Measurements from ENCODE around the gene CDC25C. TPM values are rescaled to one million over a fixed set of nuclear protein-coding genes. Genes with fewer than 3 reads are reported as not detected.
A peak's percentile ranks its signal among the peaks of the same experiment; 100 is the strongest.
"Not testable (repeated sequence)": the region's sequence is repeated elsewhere in the genome, so short reads cannot be mapped to it uniquely, and the experiment has no call there.

Gene CDC25C
- polyA plus RNA-seq, 2 of the 4 experiments (the other 2 are of a cell fraction) = 12.6 to 19.3 TPM

GRCh38 chr5:138257583-138257982, 74.0 kb downstream of the CDC25C start:
- no peak for FAIRE-seq
- 86% methylated on average over 17 of the region's 29 CpGs for WGBS (ENCODE audit: missing lambda C conversion rate)
- no peaks in the 10 kb centered on the region for H3K9me3 ChIP-seq
- CTCF ChIA-PET = no interaction called here
- no peak overlapping the region for H3K4me2 ChIP-seq
- ATAC-seq = no peak
- no peak overlapping the region for H3K27ac ChIP-seq
- TF ChIP-seq MAZ (IDR thresholded peaks at IDR 0.05; ENCODE audit: borderline replicate concordance, low read depth, low read length) = no peak
- TF ChIP-seq MYC (IDR thresholded peaks at IDR 0.05; ENCODE audit: borderline replicate concordance, low read length) = no peak
- TF ChIP-seq HDAC2 (IDR thresholded peaks at IDR 0.05) = no peak
- no peak for TF ChIP-seq TFCP2L1 (CRISPR knock-in tag; IDR thresholded peaks at IDR 0.05)
- TF ChIP-seq JUN (IDR thresholded peaks at IDR 0.05) = no peak
- TF ChIP-seq ELK1 (IDR thresholded peaks at IDR 0.05; ENCODE audit: low read depth, low read length) = no peak
- TF ChIP-seq RFX5 (IDR thresholded peaks at IDR 0.05) = no peak
- no peak for TF ChIP-seq RCOR1 (IDR thresholded peaks at IDR 0.05; ENCODE audit: low read depth, low read length)
- TF ChIP-seq POLR2A (IDR thresholded peaks at IDR 0.05; ENCODE audit: low read length) = no peak
- no peak for TF ChIP-seq CBX2 (IDR thresholded peaks at IDR 0.05; ENCODE audit: borderline replicate concordance, low read depth)
- TF ChIP-seq ZC3H11A (IDR thresholded peaks at IDR 0.05) = no peak
- no peak overlapping the region for H3K4me3 ChIP-seq
- H3K4me1 ChIP-seq = no peaks in the 10 kb centered on the region
- POLR2A ChIA-PET = no interaction called here
- DNase-seq (ENCODE audit: low read depth in 1 of 2, low spot score in 1 of 2) = no peak

- DNase-seq (ENCODE audit: low read depth in 1 of 2, low spot score in 1 of 2) (no peak), FAIRE-seq (no peak), ATAC-seq (0 out of 6 replicates have a peak, but pooled peaks of 1 of the 2 experiments have one; percentile 24)
- Histone ChIP-seq H3K4me3 (no peak overlapping the region), H3K4me2 (no peak overlapping the region), H3K4me1 (no peaks in the 10 kb centered on the region), H3K27ac (no peak overlapping the region), H3K9me3 (no peaks in the 10 kb centered on the region)
- TF ChIP-seq USF2 (IDR thresholded peaks at IDR 0.05) = no peak
- no peak for TF ChIP-seq ELK1 (IDR thresholded peaks at IDR 0.05; ENCODE audit: low read depth, low read length)
- no peak for TF ChIP-seq ZC3H11A (IDR thresholded peaks at IDR 0.05)
- TF ChIP-seq FOXS1 (CRISPR knock-in tag; IDR thresholded peaks at IDR 0.05) = no peak
- TF ChIP-seq JUNB (IDR thresholded peaks at IDR 0.05) = no peak
- no peak for TF ChIP-seq KDM5A (IDR thresholded peaks at IDR 0.05)
- no peak for TF ChIP-seq HOXB5 (CRISPR knock-in tag; IDR thresholded peaks at IDR 0.05)
- TF ChIP-seq RARB (CRISPR knock-in tag; IDR thresholded peaks at IDR 0.05) = no peak
- no peak for TF ChIP-seq SMC3 (IDR thresholded peaks at IDR 0.05)
- CTCF ChIA-PET = interaction anchor here (1.3 to 2.1 kb wide), 4 partner anchors 14 to 100 kb away, joined by 3 to 8 read pairs (median 4); no protein-coding TSS in a partner anchor
- POLR2A ChIA-PET = no interaction called here
- 72% methylated on average over 3 of the region's 3 CpGs for WGBS (ENCODE audit: missing lambda C conversion rate)
Measured at GRCh38 chr5:138252944-138253343, 78.7 kb downstream of the CDC25C start.

GRCh38 chr5:138247800-138248199, 83.8 kb downstream of the CDC25C start:
- H3K4me1 ChIP-seq; H3K27ac ChIP-seq; DNase-seq (ENCODE audit: low read depth in 1 of 2, low spot score in 1 of 2); H3K4me3 ChIP-seq; H3K4me2 ChIP-seq; ATAC-seq; H3K9me3 ChIP-seq; POLR2A ChIA-PET; FAIRE-seq: not testable (repeated sequence)
- CTCF ChIA-PET = interaction anchor here (0.7 to 1.4 kb wide), 2 partner anchors 25 to 212 kb away, joined by 4 read pairs; no protein-coding TSS in a partner anchor
- 85% methylated on average over 2 of the region's 2 CpGs for WGBS (ENCODE audit: missing lambda C conversion rate)

GRCh38 chr5:138246822-138247221, 84.8 kb downstream of the CDC25C start:
- ChIA-PET POLR2A (no interaction called here), CTCF (interaction anchor here (0.9 to 3.5 kb wide), 5 partner anchors 10 to 24 kb away, joined by 3 to 21 read pairs (median 4); no protein-coding TSS in a partner anchor)
- Histone ChIP-seq H3K9me3 (no peaks in the 10 kb centered on the region), H3K27ac (no peak overlapping the region), H3K4me3 (no peak overlapping the region), H3K4me1 (no peaks in the 10 kb centered on the region), H3K4me2 (no peak overlapping the region)
- FAIRE-seq (no peak), DNase-seq (ENCODE audit: low read depth in 1 of 2, low spot score in 1 of 2) (no peak), ATAC-seq (no peak)
- WGBS (ENCODE audit: missing lambda C conversion rate) = 81% methylated on average over 4 of the region's 4 CpGs
- TF ChIP-seq TP53 (CRISPR knock-in tag; IDR thresholded peaks at IDR 0.05) (no peak), JUNB (IDR thresholded peaks at IDR 0.05) (no peak), USF2 (IDR thresholded peaks at IDR 0.05) (no peak), FOSB (CRISPR knock-in tag; IDR thresholded peaks at IDR 0.05) (no peak), ESRRA (IDR thresholded peaks at IDR 0.05; ENCODE audit: borderline replicate concordance, low read length) (no peak), ZC3H11A (IDR thresholded peaks at IDR 0.05) (no peak), HDAC2 (IDR thresholded peaks at IDR 0.05) (no peak), ZNF302 (CRISPR knock-in tag; IDR thresholded peaks at IDR 0.05) (no peak)

Measured in A549 (cell line).